ENCODE measurements around the gene GSTM2.

The GSTM2 gene

GRCh38 chr1:109630081-109630897 is 37.6 kb upstream of the GSTM2 start:
- peak in 3 of 4 experiments; percentile 14 to 28 (median 25) for DNase-seq

- DNase-seq: no peak
Observed at GRCh38 chr1:109630898-109631512, 36.9 kb upstream of the GSTM2 start.

GRCh38 chr1:109631513-109632505 is 36.0 kb upstream of the GSTM2 start:
- no peak for DNase-seq

DNA sequence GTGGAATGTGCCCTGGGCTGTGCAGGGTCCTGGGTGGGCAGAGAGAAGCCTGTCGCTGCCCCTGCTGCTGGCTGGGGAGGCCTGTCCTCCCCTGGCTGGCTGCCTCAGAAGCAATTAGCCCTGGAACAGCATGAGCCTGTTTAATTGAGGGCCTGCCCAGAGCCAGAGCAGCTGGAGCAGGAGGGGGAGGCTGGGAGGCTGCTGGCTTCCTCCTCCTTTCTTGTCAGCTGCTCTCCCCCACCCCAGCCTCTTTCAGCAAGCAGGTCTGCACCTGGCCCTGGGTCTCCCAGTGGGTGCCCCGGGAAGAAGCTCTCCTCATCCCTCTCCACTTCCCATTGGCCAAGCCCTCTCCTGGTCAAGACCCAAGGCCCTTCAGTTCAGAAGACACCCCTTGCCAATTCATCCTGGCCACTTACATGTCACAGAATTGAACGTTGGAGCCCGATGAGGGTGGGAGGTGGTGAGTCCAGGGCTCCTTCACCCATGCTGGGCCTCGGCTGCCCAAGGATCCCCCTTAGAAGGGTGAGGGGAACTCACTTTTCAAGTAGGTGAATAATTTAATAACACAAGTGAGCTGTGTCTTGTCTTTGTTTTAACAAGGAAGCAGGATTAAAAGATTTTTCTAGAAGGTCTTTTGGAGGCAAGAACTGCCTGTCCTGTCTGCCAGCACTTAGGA is 35.0 kb upstream of the GSTM2 start:
- DNase-seq: no peak

DNA sequence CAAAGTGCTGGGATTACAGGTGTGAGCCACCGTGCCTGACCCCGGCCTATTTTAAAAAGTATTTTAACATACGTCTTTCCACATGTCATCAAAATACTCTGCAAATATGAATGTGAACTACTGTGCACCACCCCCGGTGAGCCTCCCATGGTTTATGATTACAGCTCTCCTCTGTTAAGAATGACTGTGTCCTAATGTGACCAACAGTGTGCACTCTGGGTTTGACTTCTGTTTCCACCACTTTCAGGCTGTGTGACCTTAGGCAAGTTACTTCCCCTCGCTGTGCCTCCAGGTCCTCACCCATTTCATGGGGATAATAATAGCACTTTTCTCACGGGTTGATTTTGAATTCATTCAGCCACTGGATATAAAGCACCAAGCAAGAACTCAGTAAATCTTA is 33.6 kb upstream of the GSTM2 start:
- DNase-seq: no peak

- DNase-seq: no peak
Observed at GRCh38 chr1:109634771-109635750, 32.8 kb upstream of the GSTM2 start.

- no peak for DNase-seq
Observed at GRCh38 chr1:109635862-109636200, 32.0 kb upstream of the GSTM2 start.

- DNase-seq: no peak
Observed at GRCh38 chr1:109636201-109636952, 31.5 kb upstream of the GSTM2 start.

- no peak for DNase-seq
Observed at GRCh38 chr1:109637446-109637845, 30.4 kb upstream of the GSTM2 start.

DNA sequence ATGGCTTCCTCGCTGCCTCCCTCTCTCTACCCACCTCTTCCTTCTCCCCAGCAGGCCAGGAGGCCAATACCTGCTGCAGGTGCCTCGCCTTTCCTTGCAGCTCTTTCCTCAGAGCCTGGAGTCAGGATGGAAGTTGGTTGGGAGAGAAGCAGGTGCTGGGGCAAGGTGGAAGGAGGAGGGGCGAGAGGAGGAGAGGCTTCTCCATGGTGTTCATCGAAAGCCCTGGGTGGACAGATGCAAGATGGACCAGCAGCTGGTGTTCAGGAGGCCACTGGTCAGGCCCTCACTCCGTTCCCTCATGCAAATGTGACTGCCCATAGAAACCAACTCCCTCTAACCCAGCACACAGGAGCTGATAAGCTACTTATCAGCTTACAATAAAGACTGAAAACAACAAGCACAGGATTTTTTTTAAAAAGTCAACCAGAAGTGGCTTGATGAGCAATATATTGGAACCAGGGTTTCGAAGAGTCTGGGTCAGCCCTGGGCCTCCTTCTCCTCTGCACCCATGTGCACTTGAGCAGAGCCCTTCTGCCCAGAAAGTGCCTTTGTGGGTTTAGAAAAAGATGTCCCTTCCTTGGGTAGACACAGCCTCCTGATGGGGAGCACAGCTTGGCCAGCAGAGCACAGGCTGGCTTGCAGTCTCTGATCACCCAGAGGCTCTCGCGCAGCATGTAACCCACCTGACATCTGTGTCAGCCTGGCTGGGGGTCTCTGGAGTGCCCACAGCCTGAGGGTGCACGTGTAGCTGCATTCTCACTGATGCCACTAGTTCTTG is 28.6 kb upstream of the GSTM2 start:
- DNase-seq: no peak

- DNase-seq: no peak
Observed at GRCh38 chr1:109639841-109640184, 28.0 kb upstream of the GSTM2 start.

DNA sequence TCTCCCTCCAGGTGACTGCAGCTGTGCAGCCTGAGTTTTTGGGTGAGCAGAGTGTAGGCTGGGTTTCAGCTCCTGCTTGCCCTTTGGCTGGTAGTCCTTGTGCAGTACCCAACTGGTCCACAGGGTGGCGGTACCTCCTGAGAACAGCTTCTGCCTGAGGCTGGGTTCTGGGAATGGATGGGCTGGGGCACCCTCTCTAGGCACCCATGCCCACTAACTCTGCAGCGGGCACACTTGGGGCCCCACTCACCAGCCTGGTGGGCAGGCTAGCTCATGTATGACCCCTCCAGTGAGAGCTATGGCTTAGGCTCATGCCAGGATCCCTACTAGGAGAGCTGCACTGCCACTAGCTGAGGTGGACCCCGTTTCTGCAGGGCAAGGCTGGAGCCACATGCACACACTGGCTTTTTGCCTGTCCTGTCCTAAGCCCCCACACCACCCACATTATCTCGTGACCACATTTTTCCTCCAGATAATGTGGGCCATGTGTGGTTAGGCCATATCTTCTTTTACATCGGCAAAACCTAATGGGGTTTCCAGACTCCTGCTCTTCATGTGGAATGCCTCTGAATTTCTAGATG is 27.5 kb upstream of the GSTM2 start:
- peak; percentile 72 to 96 (median 84) for DNase-seq

- DNase-seq: no peak
Observed at GRCh38 chr1:109641078-109641740, 26.6 kb upstream of the GSTM2 start.

- no peak for DNase-seq
Observed at GRCh38 chr1:109641861-109642260, 26.0 kb upstream of the GSTM2 start.

DNA sequence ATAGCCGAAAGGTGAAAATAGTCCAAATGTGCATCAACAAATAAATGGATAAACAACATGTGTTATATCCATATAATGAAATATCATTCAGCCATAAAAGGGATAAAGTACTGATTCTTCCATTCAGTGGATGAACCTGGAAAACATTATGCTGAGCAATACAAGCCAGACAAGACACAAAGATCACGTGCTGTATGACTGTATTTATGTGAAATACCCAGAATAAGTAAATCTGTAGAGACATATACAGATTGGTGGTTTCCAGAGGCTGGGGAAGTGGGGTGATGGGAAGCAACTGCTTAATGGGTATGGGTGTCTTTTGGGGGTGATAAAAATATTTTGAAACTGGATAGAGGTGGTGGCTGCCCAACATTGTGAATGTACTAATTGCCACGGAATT is 25.2 kb upstream of the GSTM2 start:
- no peak for DNase-seq

DNA sequence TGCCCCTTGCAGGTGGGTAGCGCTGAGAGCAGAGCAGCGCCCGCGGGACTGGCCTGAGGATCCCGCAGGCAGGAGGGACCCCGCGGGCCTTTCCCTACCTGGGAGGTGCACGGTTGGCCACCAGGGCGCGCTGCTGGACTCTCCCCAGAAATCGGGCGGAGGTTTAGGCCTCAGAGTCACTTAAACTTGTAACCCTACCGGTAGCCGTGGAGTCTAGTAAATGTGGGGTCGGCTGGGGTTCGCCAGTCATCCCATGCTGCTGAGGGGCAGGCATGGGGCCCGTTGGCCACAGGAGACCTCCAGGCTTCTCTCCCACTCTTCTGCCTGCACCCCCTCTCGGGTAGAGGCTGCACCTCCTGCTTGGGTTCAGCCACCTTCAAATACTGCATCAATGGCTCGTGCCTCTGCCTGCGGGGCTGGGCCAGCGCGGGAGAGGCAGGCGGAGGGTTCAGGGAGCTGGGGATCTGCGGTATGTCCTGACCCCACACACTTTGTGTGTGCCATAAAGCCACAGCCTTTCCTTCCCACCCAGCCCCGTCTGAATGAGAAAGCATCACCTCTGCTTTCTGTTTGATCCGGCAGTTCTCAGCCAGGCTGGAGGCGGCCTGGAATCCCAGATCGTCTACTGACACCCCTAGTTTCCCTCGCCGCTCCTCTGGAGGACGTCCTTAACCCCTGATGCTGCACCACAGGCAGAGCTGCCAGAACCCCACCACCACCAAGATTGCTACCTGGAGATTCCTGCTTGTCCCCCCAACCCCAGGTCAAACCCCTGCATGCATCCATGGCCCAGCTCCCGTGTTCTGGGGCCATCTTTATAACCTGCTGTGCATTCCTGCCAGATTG is 24.2 kb upstream of the GSTM2 start:
- peak; percentile 74 to 83 (median 76) for DNase-seq

DNA sequence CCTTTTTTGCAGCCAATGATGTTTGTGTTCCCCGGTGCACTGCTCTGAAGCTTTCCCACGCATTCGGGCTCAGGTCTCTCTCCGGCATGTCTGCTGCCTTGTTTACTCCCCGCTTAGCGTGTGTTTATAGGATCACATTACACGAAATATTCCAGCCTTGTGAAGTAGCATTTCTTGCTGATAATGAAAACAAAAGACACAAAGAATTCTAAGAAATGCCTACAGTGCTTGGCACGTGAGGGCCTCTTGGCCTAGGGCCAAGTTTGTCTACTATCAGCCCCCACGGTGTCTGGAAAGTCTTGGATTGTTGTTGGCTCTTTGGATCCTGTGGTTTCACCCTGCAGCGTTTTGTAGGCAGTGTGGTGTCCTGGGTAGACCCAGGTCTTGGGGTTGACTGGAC is 23.2 kb upstream of the GSTM2 start:
- no peak for DNase-seq

GRCh38 chr1:109649491-109649914 is 18.4 kb upstream of the GSTM2 start:
- DNase-seq: no peak
